HG03103 (cell line): Measurements from ENCODE around the gene DCAKD.

Source experiments
- ATAC-seq: cut with Tn5 transposase; IDR thresholded peaks from one replicate; pipeline ENCODE4 v1.9.1; 2021; ENCODE audit warnings: low read depth; ENCODE audit not compliant: unreplicated experiment

The DCAKD gene

DNA sequence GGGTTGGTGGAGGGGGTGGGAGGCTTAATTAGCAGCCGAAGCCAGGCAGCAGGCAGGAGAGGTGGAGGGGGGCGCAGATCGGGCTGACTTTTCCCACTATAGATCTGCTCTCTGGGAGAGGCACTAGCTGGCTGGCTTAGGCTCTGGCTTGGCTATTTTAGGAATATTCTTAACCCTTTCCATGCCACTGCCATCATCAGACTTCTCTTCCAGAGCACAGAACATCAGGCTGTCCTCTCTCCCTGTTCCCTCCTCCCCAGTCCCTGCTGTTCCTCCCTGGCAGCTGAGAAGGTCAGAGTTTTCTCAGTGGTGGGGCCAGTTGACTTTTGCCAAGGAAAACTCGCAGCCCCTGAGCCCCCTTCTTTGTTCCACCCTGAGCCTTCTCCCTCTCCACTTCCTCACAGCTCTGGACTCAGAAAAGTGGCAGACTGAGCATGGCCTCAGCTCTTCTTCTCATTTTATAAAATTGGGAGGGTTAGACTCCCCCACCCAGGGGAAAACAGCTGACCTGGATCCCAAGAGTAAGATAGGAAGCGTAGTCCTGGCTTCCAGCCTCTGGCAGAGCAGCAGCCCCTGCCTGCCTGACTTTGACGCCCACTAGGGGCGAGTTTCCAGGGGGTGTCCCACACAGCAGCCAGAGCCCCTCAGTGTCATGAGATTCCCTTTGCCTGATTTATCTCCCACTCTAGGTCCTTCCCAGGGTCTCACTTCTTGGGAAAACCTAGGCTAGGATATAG, 73.5 kb downstream of the DCAKD start:
- no peak for ATAC-seq

GRCh38 chr17:44977065-44977464, 74.4 kb downstream of the DCAKD start:
- no peak for ATAC-seq

DNA sequence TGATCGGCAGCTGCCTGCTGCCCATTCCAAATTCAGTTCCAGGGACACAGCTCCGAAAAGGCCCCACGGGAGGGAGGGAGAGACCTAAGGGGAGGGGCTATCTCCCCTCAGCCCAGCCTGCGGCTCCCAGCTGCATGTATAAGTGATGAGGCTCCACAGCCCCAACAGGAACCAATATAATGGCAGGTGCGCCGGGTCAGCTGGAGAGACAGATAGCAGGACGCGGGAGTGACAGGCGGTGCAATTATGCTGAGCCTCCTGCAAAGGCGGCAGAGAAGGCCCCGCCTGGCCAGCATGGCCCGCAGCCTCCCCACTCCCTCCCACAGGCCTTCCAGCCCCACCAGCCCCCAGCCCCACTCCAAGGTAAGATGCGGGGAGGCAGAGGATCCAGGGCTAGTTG, 75.2 kb downstream of the DCAKD start:
- ATAC-seq = no peak
